Measurements from ENCODE around the gene IGFBP5.

GRCh38 chr2:216711348-216711747, 16.0 kb upstream of the IGFBP5 start:
- TF ChIP-seq, protein P1, sequence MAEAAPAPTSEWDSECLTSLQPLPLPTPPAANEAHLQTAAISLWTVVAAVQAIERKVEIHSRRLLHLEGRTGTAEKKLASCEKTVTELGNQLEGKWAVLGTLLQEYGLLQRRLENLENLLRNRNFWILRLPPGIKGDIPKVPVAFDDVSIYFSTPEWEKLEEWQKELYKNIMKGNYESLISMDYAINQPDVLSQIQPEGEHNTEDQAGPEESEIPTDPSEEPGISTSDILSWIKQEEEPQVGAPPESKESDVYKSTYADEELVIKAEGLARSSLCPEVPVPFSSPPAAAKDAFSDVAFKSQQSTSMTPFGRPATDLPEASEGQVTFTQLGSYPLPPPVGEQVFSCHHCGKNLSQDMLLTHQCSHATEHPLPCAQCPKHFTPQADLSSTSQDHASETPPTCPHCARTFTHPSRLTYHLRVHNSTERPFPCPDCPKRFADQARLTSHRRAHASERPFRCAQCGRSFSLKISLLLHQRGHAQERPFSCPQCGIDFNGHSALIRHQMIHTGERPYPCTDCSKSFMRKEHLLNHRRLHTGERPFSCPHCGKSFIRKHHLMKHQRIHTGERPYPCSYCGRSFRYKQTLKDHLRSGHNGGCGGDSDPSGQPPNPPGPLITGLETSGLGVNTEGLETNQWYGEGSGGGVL (CRISPR knock-in tag; IDR thresholded peaks at IDR 0.05) = no peak
- TF ChIP-seq ZSCAN32 (CRISPR knock-in tag; IDR thresholded peaks at IDR 0.05) = no peak
- TF ChIP-seq ZFP30 (CRISPR knock-in tag; IDR thresholded peaks at IDR 0.05; ENCODE audit: borderline replicate concordance) = no peak

Data from K562 (cell line).